ENCODE results near the gene NELL1. TPM values are rescaled to one million over a fixed set of nuclear protein-coding genes. Genes with fewer than 3 reads are reported as not detected.

NELL1 gene
- polyA plus RNA-seq, 1 of the 3 experiments (the other 2 are of a cell fraction) = not detected

GRCh38 chr11:21038801-21039200 is 369.4 kb downstream of the NELL1 start:
- no peaks in the 10 kb centered on the region for H3K79me2 ChIP-seq (ENCODE audit: insufficient read depth)
- H3K4me1 ChIP-seq (ENCODE audit: control insufficient read depth in 1 of 2, insufficient read depth in 2 of 2, low read depth in 1 of 2, low read length in 1 of 2) = no peaks in the 10 kb centered on the region
- H3F3A ChIP-seq (replicated peaks; ENCODE audit: insufficient read depth) = no peaks in the 10 kb centered on the region
- no peaks in the 10 kb centered on the region for H3K9me3 ChIP-seq
- no peaks in the 10 kb centered on the region for H3K9me2 ChIP-seq
- no peak overlapping the region for H3K4me3 ChIP-seq (ENCODE audit: low read depth in 2 of 2, low read length in 1 of 2)
- no peak overlapping the region for H3K9ac ChIP-seq
- no peak overlapping the region for H2AFZ ChIP-seq (ENCODE audit: low read depth)
- no peak for DNase-seq
- H3K36me3 ChIP-seq (replicated peaks in 1 of 2; ENCODE audit: control insufficient read depth in 1 of 2, insufficient read depth in 2 of 2, low read length in 1 of 2) = no peaks in the 10 kb centered on the region
- TF ChIP-seq SIN3A (IDR thresholded peaks at IDR 0.05; ENCODE audit: borderline replicate concordance, low read depth, low read length) = no peak
- no peak for TF ChIP-seq REST (IDR thresholded peaks at IDR 0.05; ENCODE audit: low read depth, low read length)
- TF ChIP-seq RAD21 (IDR thresholded peaks at IDR 0.05; ENCODE audit: low read length) = no peak
- TF ChIP-seq TCF12 (IDR thresholded peaks at IDR 0.05) = no peak
- no peak for TF ChIP-seq TAF1 (IDR thresholded peaks at IDR 0.05; ENCODE audit: borderline replicate concordance, low read depth, low read length)
- no peak for TF ChIP-seq MEF2A (IDR thresholded peaks at IDR 0.05; ENCODE audit: borderline replicate concordance, low read depth)
- no peak overlapping the region for H3K27ac ChIP-seq (ENCODE audit: low read depth in 2 of 2, low read length in 1 of 2)
- CTCF ChIA-PET = no interaction called here
- H3K4me2 ChIP-seq = no peak overlapping the region
- no peaks in the 10 kb centered on the region for H3K27me3 ChIP-seq (ENCODE audit: insufficient read depth)
- POLR2A ChIA-PET = no interaction called here
- H4K20me1 ChIP-seq (ENCODE audit: insufficient read depth) = no peaks in the 10 kb centered on the region

GRCh38 chr11:21040630-21041029 is 371.2 kb downstream of the NELL1 start:
- no peaks in the 10 kb centered on the region for H3K9me3 ChIP-seq
- no peaks in the 10 kb centered on the region for H3K36me3 ChIP-seq (replicated peaks in 1 of 2; ENCODE audit: control insufficient read depth in 1 of 2, insufficient read depth in 2 of 2, low read length in 1 of 2)
- H3K9ac ChIP-seq = no peak overlapping the region
- 10% methylated on average over 2 of the region's 2 CpGs for WGBS (ENCODE audit: low lambda C conversion rate)
- TF ChIP-seq IRF3 (IDR thresholded peaks at IDR 0.05; ENCODE audit: low read depth, low read length) = no peak
- no peak for TF ChIP-seq POLR2AphosphoS5 (IDR thresholded peaks at IDR 0.05; ENCODE audit: low read depth, low read length)
- no peak for TF ChIP-seq USF2 (IDR thresholded peaks at IDR 0.05; ENCODE audit: borderline replicate concordance, low read depth, low read length)
- TF ChIP-seq RAD21 (IDR thresholded peaks at IDR 0.05; ENCODE audit: low read length) = no peak
- TF ChIP-seq GATA2 (CRISPR knock-in tag; IDR thresholded peaks at IDR 0.05) = no peak
- TF ChIP-seq TEAD4 (IDR thresholded peaks at IDR 0.05; ENCODE audit: borderline replicate concordance, insufficient read depth) = no peak
- no peak for TF ChIP-seq FOXM1 (IDR thresholded peaks at IDR 0.05; ENCODE audit: low read depth)
- TF ChIP-seq EZH2phosphoT487 (IDR thresholded peaks at IDR 0.05; ENCODE audit: borderline replicate concordance, low read depth) = no peak
- no peak for TF ChIP-seq TCF12 (IDR thresholded peaks at IDR 0.05)
- H3K9me2 ChIP-seq = no peaks in the 10 kb centered on the region
- DNase-seq = no peak
- no peak overlapping the region for H2AFZ ChIP-seq (ENCODE audit: low read depth)
- ChIA-PET CTCF (interaction anchor here (0.6 kb wide), 1 partner anchor 69 kb away, joined by 3 read pairs; no protein-coding TSS in a partner anchor), POLR2A (no interaction called here)
- no peaks in the 10 kb centered on the region for H4K20me1 ChIP-seq (ENCODE audit: insufficient read depth)
- H3F3A ChIP-seq (replicated peaks; ENCODE audit: insufficient read depth) = no peaks in the 10 kb centered on the region
- H3K79me2 ChIP-seq (ENCODE audit: insufficient read depth) = no peaks in the 10 kb centered on the region
- H3K4me3 ChIP-seq (ENCODE audit: low read depth in 2 of 2, low read length in 1 of 2) = no peak overlapping the region
- H3K27me3 ChIP-seq (ENCODE audit: insufficient read depth) = no peaks in the 10 kb centered on the region
- H3K4me1 ChIP-seq (ENCODE audit: control insufficient read depth in 1 of 2, insufficient read depth in 2 of 2, low read depth in 1 of 2, low read length in 1 of 2) = no peaks in the 10 kb centered on the region
- no peak overlapping the region for H3K4me2 ChIP-seq
- no peak overlapping the region for H3K27ac ChIP-seq (ENCODE audit: low read depth in 2 of 2, low read length in 1 of 2)
